ENCODE measurements around the gene ZDHHC14.
A peak's percentile ranks its signal among the peaks of the same experiment; 100 is the strongest.
"Not testable (repeated sequence)": the region's sequence is repeated elsewhere in the genome, so short reads cannot be mapped to it uniquely, and the experiment has no call there.

The ZDHHC14 gene

DNA sequence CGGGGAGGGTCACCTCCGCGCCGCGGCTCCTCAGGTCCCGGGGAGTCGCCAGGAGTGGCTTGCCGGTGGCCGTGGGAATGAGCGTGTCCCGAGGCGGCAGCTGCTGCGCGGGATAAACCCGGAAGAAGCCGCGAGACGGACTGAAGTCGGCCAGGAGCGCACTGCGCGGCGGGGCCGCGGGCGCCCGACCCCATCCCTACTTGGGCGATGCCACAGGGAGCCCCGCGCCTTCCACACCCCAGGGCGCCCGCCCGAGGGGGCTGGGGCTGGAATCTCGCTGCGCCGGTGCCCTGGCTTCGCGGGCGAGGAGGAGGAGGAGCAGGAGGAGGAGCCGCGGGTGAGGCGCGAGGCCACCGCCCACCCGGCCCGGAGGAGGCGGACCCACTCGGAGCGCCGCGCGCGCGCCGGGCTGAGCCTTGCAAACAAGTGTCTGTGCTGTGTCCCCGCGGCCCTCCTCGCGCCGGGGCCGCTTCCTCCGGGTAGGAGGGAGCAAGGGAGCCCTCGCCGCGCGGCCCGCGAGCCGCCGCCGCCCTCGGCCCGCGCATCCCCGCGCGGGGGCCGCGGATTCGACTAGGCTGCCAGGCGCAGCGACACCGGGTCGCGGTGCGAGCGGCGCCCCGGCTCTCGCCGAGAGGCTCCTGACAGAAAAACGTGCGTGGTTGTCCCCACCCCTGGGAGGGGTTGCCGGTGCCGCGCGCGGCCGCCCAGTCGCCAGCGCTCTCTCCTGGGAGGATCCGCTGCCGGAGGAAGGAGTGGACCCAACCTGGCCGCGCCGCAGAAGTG lies at the start of gene ZDHHC14:
ZDHHC14 (plus strand) TSS at position 412 of the 783 bp plus-strand sequence.
- peak; percentile 83 for DNase-seq (ENCODE audit: low spot score)

DNA sequence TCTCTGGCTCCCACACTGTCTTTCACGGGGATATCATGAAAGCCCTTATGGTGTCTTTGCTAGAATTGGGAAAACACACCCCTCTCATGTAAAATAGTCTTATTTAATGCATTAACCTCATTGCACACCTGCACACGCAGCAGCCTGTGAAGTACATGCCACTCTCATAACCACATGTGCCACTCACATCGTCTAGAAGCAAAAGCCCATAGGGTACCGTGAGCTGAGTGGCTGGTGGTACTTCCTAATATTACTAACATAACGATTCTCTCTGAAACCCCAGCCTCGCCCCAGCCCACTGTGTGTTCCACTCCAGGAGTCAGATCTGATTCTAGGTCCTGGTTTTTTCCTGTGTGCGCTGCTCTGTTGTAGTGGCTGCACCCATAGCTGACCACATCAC lies 48.2 kb upstream of the ZDHHC14 start:
- no peak for DNase-seq (ENCODE audit: low spot score)

DNA sequence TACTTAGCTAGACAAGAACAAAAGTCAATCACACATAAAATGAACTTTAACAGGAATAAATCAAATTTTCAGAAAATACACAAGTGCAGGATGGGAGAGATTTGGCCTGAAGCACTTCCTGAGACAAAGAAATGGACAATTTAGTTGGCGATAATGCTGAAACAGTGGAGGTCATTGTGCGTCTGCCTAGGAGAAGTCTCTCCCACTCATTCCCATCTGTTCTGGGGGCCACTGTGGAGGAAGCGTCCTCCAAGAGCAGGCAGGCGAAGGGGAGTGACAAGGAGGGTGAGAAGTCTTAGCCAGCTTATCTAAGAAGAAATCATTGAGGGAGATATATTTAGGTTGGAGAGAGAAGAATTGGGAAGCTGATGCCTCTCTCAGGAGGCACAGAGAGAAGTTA lies 47.5 kb upstream of the ZDHHC14 start:
- DNase-seq (ENCODE audit: low spot score): no peak

DNA sequence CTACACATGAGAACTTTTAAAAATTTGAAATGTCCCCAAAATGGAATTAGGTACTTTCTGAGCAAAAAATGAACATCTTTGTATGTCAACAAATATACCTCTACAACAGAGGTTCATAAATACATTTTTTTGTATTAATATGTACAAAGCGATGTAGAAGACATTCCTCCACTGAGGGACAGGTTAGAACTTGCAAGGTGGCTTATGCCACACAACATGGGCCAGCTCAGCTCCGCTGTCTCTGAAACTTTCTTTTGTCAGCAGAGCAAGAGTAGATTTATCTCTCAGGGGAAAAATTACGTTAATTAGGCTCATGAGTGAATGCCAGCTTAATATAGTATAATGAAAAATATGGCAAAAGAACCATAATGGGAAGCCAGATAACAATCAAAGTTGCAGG lies 47.0 kb upstream of the ZDHHC14 start:
- DNase-seq (ENCODE audit: low spot score): no peak

DNA sequence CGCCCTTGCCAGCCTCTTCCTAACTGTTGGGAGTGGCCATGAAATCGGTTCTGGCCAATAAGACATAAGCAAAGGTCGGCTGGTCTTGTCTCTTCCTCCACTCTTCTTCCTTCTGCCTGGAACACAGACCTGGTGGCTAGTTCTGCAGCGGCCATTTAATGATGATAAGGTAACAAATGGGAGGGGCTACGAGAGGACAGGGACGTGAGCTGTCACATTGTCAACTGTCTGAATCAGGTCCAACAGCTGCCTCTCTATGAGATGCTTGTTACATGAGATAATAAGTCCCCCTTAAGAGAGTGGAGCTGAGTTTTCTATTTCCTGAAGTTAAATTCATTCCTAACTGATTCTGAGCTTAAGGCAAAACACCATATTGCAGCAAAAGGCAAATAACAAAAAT lies 45.2 kb upstream of the ZDHHC14 start:
- DNase-seq (ENCODE audit: low spot score): no peak

DNA sequence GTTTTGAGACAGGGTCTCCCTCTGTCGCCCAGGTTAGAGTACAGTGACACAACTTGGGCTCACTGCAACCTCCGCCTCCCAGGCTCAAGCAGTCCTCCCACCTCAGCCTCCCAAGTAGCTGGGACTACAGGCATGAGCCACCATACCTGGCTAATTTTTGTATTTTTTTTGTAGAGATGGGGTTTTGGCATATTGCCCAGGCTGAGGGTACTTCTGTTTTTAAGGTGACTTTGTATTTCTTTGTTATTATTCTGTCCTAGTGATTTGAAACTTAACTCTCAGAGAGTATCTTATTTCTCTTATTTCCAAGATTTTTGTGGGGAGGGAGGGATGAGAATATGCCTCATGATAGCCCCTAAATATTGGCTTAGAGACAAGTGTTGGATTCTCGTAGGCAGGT lies 43.7 kb upstream of the ZDHHC14 start:
- not testable (repeated sequence) for DNase-seq (ENCODE audit: low spot score)

DNA sequence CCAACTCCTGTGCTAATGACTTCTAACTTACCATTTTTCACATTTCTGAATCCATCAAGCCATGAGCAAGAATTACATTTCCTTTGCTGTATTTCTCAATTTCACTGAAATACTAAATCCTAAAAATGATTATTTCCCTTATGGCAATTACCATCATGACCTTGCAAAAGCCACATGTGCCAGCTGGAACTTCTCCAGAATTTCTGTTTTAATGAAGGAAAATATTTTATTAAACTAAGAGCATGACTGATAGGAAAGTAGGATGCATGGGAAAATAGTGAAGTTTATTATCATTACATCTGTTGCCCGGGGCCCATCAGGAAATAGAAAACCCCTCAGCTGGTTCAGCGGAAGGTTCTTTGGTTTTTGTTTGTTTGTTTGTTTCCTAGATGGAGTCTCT lies 43.2 kb upstream of the ZDHHC14 start:
- no peak for DNase-seq (ENCODE audit: low spot score)

DNA sequence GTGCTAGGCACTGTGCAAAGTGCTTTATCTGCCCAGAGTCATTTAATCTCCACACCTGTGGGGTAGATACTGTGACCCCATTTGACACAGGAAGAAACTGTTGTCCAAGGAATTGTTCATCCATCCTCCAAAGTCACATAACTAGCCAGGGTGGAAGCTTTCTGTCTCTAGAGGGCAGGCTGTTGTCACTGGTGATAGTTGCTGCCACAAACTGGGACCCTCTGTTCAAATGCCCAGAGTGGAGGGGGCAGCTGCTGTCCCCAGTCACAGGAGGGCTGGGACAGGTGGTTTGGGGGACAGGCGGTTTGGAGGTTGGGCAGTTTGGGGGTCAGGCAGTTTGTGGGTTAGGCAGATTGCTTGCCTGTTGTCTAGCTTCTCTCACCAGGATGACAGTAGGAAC lies 41.6 kb upstream of the ZDHHC14 start:
- no peak for DNase-seq (ENCODE audit: low spot score)

DNA sequence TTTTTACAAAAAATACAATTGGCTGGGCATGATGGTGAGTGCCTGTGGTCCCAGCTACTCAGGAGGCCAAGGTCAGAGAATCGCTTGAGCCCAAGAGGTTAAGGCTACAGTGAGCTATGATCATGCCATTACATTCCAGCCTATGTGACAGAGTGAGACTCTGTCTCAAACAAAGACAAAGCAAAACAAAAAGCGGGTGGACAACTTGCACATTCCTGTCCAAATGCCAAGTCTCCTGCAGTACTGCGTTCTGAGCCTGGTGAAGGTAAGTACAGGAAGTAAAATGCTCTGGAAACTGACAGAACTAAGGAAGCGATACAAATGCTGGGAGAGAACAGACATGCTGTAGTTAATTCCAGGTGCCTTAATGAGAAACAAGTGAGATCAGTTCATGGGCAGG lies 37.3 kb upstream of the ZDHHC14 start:
- no peak for DNase-seq (ENCODE audit: low spot score)

DNA sequence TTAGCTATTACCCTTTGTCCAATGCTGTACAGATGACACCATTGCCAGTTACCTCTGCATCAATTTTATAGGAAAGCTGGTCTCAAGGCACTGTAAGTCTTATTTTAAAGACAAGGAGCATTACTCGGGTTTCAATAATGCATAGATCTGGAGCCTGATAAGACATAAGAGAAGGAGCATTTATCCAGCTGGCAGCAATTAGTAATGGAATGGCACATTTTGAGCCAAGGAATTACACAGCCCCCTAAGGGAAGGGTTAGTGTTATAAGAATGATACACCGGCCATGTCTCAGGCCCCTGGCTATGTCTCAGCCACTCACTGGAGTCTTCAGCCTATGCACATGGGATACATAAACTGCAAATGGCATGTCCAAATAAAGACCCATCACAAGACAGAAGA lies 34.6 kb upstream of the ZDHHC14 start:
- no peak for DNase-seq (ENCODE audit: low spot score)

DNA sequence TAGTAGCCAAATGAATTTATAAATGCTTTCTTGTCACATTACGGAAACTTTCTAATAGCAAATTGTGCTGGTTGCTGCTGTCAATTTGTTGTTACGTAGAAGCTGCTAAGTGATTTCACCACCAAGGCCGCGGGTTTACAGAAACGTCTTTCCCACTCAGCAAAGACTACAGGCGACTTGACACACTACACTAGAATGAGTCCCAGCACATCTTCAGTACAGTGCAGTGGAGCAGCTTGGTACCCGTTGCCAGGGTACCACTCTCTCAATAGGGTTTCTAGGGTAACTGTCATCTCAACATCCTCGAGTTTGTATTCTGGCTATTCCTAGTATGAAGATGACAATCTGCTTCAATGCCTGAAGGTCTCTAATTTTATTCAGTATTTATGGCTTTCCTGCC lies 22.7 kb upstream of the ZDHHC14 start:
- DNase-seq (ENCODE audit: low spot score): no peak

DNA sequence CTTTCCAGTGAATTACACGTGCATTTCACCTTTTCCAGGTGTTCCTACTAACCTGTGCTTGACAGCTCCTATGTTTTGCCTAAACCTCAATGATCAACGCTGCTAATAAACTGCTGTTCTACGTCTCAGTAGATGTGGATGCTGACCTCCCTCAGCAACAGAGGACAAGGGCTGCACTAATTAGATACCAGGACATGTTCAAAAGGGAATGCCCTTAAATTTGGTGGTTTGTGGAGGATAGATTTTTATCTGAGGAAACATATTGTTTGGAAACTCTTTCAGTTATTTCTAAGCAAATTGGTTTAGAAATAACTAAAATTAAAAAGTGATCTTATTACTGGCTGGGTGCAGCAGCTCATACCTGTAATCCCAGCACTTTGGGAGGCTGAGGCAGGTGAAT lies 19.1 kb upstream of the ZDHHC14 start:
- no peak for DNase-seq (ENCODE audit: low spot score)

DNA sequence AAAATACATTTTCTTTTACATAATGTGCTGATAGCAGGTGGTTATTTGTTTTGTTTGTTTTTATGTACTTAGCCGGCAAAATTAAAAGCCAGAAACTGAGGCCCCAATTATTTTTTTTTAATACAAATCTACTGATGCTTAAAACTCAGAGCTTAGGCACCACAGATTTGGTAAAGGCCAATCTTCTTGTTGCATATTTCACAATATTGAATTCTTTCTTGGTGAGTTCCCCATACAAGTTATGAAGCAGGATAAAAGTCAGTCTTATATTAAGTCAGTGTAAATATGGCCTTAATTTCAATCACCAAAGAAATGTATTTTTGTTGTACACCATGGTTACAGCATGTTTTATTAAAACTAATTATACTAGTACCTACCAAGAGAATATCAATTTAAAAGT lies 16.3 kb upstream of the ZDHHC14 start:
- DNase-seq (ENCODE audit: low spot score): no peak

DNA sequence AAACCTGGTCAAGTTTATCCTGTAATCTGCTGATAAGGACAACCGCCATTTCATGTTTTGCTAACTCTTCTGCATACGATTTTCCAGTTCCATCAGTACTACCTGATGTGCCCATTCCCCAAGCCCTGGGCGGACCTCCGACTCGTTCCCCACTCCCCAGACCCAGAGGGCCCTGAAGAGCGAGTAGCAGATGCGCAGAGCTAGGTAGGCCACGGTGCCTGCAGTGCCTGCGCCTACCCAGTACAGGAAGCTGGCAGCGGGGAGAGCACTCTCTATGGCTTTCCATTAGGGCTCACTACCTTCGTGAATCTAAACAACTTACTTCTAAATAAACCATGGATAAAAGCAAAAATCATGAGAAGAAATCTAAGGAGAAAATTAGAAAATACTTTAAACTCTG lies 14.3 kb upstream of the ZDHHC14 start:
- DNase-seq (ENCODE audit: low spot score): no peak

DNA sequence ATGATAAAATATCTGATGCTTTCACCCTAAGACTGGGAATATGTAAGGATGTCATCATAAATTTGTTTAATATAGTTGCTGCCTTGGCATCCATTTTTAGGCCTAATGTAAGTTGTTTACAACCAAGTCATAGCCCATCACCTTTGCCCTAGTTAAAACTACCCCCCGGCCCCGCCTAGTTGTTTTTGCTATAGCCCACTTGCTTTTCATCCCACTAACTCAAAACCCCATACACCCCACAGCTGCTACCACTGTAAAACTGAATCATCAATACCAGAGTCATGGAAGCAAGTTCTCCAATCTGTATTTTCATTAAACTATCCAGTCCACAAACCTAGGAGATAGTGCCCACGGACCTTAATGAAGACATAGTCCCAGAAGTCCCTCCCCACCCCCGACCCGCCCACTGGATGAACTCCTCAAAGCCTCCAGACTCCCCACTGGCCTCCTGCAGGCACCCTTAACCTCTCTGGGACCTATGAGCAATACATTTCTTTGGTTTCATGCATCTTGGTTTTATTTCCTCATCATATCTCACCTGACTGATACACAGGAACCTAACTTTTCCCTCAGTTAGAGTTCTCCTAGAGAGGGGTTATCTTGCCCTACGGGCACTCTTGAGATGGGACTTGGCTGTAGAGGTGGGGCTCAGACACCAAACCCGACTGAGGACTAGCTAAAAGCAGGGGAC lies 12.5 kb upstream of the ZDHHC14 start:
- DNase-seq (ENCODE audit: low spot score): no peak

DNA sequence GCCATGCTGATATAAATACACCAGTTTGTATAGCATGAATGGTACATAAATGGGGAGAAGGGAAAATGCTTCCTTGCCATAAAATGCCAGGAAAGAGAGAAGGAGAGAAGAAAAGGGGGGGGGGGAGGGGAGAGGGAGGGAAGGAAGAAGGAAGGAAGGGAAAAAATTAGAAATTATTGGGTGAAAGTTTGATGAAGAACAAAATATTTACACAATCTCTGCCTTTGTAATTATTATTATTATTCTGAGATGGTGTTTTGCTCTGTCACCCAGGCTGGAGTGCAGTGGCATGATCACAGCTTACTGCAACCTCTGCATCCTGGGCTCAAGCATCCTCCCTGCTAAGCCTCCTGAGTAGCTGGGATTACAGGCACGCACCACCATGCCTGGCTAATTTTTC lies 10.2 kb upstream of the ZDHHC14 start:
- DNase-seq (ENCODE audit: low spot score): no peak

DNA sequence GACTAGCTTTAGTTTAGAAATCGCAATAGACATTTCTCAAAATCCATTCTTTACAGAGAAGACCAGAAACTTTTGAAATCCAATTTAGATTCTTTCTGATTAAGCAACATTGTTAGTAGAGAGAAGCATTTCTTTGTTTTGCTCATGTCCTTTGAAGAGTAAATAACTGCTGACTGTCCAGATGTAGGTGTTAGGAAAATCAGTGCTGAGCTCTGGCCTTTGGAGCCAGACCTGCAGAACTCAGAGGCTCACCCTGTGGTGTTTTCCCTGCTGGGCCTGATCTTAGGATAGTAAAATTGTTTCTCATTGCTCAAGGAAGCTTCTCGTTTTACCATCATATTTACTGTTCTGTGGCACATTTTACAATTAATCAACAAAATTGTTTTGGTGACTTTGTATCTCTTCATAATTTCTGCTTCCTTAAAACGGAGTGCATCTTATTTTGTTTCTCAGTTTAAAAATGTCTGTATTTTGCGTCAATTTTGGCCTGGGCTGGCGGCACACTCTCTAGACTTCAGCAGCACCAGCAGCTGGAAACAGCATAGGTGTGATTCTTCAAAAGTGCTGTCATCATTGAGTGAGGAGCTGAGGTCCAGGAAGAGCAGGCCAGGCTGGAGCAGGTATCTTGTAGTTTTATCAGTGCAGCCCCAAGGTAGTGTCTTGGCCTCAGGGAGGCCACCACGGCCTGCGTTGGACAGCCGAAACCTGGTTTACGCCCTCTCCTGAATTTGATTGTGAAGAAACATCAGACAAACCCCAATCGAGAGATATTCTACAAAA lies 8.3 kb upstream of the ZDHHC14 start:
- DNase-seq (ENCODE audit: low spot score): no peak

DNA sequence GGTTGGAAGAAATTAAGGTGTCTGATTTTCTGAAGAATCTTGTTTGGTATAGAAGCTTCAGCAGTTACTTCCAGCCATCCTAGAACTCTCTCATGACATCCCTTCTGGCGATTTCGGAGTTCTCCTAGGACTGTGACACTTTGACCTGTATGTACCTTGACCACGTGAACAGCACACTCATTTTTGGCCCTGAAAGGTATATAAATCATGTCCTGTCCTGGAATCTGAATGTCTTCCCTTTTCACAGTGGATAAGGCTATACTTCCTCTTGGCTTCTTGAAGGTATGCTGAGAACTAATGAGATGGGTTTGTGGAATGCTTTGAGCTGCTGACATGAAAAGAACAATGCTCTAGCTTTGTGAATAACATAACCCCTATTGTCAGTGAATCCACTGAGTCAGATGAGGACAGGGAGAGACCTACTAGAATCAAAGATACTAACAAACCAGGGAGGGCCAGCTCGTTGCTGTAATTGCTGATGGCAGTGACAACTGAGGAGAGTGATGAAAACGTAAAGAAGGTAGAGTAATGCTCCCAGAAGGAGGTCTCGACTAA lies 6.0 kb upstream of the ZDHHC14 start:
- DNase-seq (ENCODE audit: low spot score): no peak

DNA sequence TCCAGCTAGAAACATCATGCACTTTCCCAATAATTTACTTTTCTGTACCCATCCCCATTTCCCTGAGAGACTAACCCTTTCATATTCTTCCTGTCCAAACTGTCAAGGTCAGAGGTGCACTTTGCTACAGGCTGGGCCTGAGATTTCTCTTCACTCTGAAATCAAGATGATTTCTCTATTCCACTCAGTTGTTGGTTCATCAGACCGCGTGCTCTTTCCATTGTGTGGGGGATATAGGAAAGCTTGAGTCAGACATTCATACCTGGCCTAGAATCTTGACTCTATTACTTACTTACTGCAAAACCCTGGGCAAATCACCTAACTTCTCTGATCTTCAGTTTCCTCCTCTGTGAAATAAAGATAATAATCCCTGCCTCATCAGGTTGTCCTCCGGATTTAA lies 4.7 kb upstream of the ZDHHC14 start:
- no peak for DNase-seq (ENCODE audit: low spot score)

DNA sequence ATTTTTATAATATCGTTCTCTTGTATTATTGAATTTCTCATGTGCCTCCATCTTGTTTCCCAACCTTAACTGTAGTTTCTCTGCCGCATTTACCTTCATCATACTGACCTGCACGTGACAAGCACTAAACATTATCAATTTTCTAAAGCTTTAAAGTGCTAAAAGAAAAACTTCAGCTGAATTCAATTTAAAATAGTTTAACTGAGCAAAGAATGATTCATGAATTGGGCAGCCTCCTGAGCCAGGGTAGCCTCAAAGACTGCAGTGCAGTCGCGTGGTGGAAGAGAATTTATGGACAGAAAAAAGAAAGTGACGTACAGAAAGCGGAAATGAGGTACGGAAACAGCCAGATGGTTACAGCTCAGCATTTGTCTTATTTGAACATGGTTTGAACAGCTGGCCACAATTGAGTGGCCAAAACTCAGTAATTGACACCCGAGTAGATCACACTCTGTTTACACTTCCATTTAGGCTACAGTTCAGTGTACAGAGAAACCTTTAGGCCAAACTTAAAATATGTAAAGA lies 4.2 kb upstream of the ZDHHC14 start:
- no peak for DNase-seq (ENCODE audit: low spot score)

DNA sequence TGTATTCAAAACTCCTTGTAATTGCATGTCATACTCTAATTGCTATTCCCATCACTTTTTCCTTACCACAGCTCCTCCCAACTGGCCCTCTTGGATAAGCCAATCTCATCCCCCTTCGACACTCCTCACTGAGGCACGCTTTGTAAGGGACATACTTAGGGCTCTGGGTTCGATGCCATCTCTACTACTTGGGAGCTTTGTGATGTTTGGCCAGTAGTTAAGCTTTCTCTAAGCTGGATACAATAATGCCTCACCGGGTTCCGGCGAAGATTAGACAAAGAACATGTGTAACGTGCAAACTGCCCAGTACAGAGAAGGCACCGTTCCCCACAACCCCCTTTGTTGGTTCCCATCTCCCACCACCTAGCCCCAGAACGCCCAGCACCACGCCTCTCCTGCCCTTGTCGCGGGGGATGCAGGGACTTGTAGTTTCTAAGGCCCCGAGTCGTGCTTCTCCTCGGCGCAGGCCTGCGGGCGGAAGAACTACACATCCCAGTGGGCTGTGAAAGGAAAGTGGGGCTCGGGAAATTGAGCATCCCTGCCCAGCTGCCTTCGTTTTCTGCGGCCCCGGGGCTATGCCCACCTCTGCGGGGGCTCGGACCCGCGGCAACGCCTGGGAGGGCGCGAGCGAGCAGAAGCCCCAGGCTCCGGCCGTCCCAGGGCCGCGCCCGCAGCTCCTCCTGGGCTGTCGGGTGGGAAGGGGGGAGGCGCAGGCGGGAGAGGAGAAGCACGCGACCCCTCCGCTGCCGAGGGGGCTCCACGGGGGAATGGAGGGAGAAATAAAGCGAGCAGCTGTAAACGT lies 1.1 kb upstream of the ZDHHC14 start:
- DNase-seq (ENCODE audit: low spot score): peak; percentile 91

DNA sequence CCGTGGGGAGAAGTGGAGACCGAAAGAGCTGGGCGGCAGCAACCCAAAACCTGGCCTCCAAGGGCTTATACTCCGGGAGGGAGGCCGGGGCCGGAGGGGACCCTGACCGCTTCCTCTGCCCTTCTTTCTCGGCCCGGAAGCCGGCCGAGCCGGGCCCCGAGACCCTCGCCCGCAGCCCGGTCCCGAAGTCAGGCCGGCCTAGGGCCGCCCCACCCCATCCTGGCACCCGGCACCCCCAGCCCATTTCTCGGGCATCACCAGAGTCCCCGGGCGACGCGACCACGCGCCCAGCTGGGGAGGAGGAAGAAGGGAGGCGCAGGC lies 572 bp upstream of the ZDHHC14 start:
- DNase-seq (ENCODE audit: low spot score): no peak
